Transverse colon (tissue), 3 donors: ENCODE results near the gene IFITM5.

ENCODE experiments used
- CTCF ChIP-seq, 5 experiments: fragments of 200-600 bp in 3 of 5; fragments of 450-650 bp in 2 of 5; sonication (generic) in 3 of 5; IDR thresholded peaks; 1 replicate in 2 of 5; 2 replicates in 3 of 5; pipeline ENCODE4 v1.5.1; 2016 to 2017; ENCODE audit warnings: antibody characterized with exemption in 5 of 5, inconsistent platforms in 3 of 5, mild to moderate bottlenecking in 2 of 5, moderate library complexity in 1 of 5
- POLR2A ChIP-seq: fragments of 450-650 bp; IDR thresholded peaks from one replicate; pipeline ENCODE4 v1.6.1; 2016; ENCODE audit warnings: antibody characterized with exemption, mild to moderate bottlenecking, moderate library complexity

- TF ChIP-seq CTCF (IDR thresholded peaks at IDR 0.05) (no peak), POLR2A (no peak)
Measured at GRCh38 chr11:336659-337198, 37.4 kb upstream of the IFITM5 start.
